Large intestine (tissue), 3 donors: ENCODE measurements around the gene UGT1A4. TPM values are rescaled to one million over a fixed set of nuclear protein-coding genes. Genes with fewer than 3 reads are reported as not detected.

ENCODE experiments used
- DNase-seq, 2 donors: peaks; one replicate each; pipeline versions ENCODE4 v3.0.0 to v3.0.0-alpha.2; 2013
- H3K27ac ChIP-seq: one replicate; pipeline ENCODE4 v1.5.1; 2013; ENCODE audit warnings: low read length
- H3K27me3 ChIP-seq: 2 replicates; pipeline ENCODE4 v1.6.1; 2013; ENCODE audit warnings: low read length; ENCODE audit not compliant: control insufficient read depth, insufficient read depth
- H3K36me3 ChIP-seq: 2 replicates; pipeline ENCODE4 v1.6.1; 2013; ENCODE audit warnings: low read length; ENCODE audit not compliant: control insufficient read depth, insufficient read depth
- H3K4me1 ChIP-seq: one replicate; pipeline ENCODE4 v1.6.1; 2013; ENCODE audit warnings: low read length; ENCODE audit not compliant: control insufficient read depth, insufficient read depth
- H3K4me3 ChIP-seq: one replicate; pipeline ENCODE4 v1.5.1; 2013; ENCODE audit warnings: low read length
- H3K9me3 ChIP-seq: one replicate; pipeline ENCODE4 v1.6.1; 2013; ENCODE audit warnings: mild to moderate bottlenecking, low read depth, low read length, moderate library complexity; ENCODE audit not compliant: control insufficient read depth
- WGBS: methylation state at CpG from one replicate; pipeline ENCODE4 v1.1.5; 2013; ENCODE audit warnings: low lambda C conversion rate; ENCODE audit not compliant: insufficient coverage; 5-methylcytosine and 5-hydroxymethylcytosine counted together
- polyA plus RNA-seq: library from polyadenylated mRNA; unstranded; fragments of 120-200 nt; gene quantifications from one replicate; pipeline ENCODE4 v1.2.1, GENCODE V29; 2013

UGT1A4 gene
- polyA plus RNA-seq, 1 donor: 0.04 TPM

- H3K36me3 ChIP-seq: no peaks in the 10 kb centered on the region
- H3K27me3 ChIP-seq: no peaks in the 10 kb centered on the region
- H3K4me3 ChIP-seq: no peak overlapping the region
- DNase-seq: no peak
- H3K9me3 ChIP-seq: no peaks in the 10 kb centered on the region
- no CpG with 5 or more reads among the region's 5 CpGs for WGBS
- H3K27ac ChIP-seq: no peak overlapping the region
- H3K4me1 ChIP-seq: no peaks in the 10 kb centered on the region
Measured at GRCh38 chr2:233799716-233800115, 81.2 kb downstream of the UGT1A4 start.

DNA sequence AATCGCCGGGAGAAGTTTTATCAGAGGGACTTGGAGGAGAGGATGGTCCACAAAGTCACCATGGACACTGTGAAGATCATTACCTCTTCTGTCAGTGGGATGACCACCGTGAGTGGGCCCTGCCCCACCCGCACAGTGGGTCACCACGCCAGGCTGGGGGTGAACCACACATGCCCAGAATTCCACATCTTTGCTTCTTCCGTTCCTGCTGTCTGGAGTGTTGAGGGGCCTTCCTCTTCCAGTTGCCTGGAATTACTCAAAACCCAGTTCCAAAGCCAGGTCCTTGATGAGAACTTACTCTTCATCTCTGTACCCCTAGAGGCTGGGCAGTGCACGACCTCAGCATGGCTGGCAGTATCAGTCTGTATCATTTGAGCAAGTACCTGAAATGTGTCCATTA, 81.7 kb downstream of the UGT1A4 start:
- Histone ChIP-seq H3K27me3 (no peaks in the 10 kb centered on the region), H3K4me3 (no peak overlapping the region), H3K27ac (no peak overlapping the region), H3K36me3 (no peaks in the 10 kb centered on the region), H3K4me1 (no peaks in the 10 kb centered on the region), H3K9me3 (no peaks in the 10 kb centered on the region)
- no peak for DNase-seq
- 100% methylated on average over 1 of the region's 7 CpGs for WGBS

- Histone ChIP-seq H3K36me3 (no peaks in the 10 kb centered on the region), H3K27me3 (no peaks in the 10 kb centered on the region), H3K27ac (no peak overlapping the region), H3K9me3 (no peaks in the 10 kb centered on the region), H3K4me1 (no peaks in the 10 kb centered on the region), H3K4me3 (no peak overlapping the region)
- 90% methylated on average over 2 of the region's 9 CpGs for WGBS
- no peak for DNase-seq
Measured at GRCh38 chr2:233801357-233802131, 83.0 kb downstream of the UGT1A4 start.

DNA sequence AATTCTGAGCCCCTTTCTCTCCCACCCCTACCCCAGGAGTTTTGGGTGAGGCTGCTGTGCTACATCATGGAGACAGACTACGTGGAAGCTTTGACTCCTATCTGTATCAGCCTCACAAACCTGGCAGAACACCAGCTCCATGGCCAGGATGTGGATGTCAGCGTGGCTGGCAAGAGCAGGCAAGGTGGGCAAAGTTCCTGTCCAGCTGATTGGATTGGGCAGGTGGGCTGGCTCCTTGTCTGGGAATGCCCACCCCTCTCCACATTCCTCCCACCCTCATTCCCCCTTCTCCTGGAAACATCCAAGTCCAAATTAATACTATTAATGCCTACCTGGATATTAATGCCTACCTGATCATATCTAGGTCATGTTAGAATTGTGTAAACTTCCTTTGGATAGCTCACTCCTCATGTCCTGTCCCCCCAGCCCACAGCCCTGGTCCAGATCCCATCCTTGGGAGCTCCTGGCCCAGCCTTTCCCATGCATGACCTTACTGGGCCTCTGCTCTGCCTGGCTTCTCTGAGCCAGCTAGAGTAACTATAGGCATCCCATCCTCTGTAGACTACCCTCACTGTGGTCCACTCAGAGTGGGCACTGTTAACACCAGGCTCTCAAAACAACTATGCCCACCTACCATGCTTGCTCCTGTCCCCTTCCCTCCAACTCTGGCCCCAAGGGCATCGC, 83.7 kb downstream of the UGT1A4 start:
- DNase-seq: no peak
- H3K4me1 ChIP-seq: no peaks in the 10 kb centered on the region
- no peaks in the 10 kb centered on the region for H3K9me3 ChIP-seq
- no peaks in the 10 kb centered on the region for H3K36me3 ChIP-seq
- no peak overlapping the region for H3K27ac ChIP-seq
- no peak overlapping the region for H3K4me3 ChIP-seq
- H3K27me3 ChIP-seq: no peaks in the 10 kb centered on the region
- no CpG with 5 or more reads among the region's 3 CpGs for WGBS

- no peaks in the 10 kb centered on the region for H3K9me3 ChIP-seq
- H3K36me3 ChIP-seq: no peaks in the 10 kb centered on the region
- DNase-seq: no peak
- H3K4me3 ChIP-seq: no peak overlapping the region
- H3K27me3 ChIP-seq: no peaks in the 10 kb centered on the region
- H3K27ac ChIP-seq: no peak overlapping the region
- WGBS: no CpG with 5 or more reads among the region's 2 CpGs
- H3K4me1 ChIP-seq: no peaks in the 10 kb centered on the region
Measured at GRCh38 chr2:233803292-233803911, 84.9 kb downstream of the UGT1A4 start.

- Histone ChIP-seq H3K27me3 (no peaks in the 10 kb centered on the region), H3K4me1 (no peaks in the 10 kb centered on the region), H3K4me3 (no peak overlapping the region), H3K9me3 (no peaks in the 10 kb centered on the region), H3K27ac (no peak overlapping the region), H3K36me3 (no peaks in the 10 kb centered on the region)
- no CpG with 5 or more reads among the region's 8 CpGs for WGBS
- DNase-seq: no peak
Measured at GRCh38 chr2:233803994-233804393, 85.5 kb downstream of the UGT1A4 start.

DNA sequence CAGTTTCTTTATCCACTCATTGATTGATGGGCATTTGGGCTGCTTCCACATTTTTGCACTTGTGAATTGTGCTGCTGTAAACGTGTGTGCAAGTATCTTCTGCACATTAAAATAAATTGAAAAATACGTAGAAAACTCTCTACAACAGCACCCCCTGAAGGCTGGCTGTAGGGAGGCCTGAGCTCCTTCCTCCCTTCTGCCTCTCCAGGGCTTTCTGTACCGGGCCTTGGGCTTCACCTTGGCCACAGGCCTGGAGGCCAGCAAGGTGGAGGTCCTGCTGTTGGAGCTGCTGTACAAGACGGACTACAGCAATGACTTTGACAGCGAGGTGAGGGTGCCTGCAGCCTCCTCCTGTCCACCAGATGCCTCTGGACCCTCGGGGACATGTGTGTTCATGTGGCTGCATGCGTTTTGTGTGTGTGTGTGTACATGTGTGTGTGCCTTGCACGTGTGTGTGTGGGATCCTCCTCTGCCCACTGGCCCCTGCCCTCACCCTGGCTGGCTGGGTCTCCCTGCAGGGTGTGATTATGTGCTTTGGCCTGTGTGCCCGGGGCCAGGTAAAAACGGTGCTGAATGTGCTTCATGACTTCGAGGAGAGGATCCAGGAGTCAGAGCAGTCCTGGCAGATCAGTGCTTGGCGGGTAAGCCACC, 88.8 kb downstream of the UGT1A4 start:
- Histone ChIP-seq H3K27ac (no peak overlapping the region), H3K4me1 (no peaks in the 10 kb centered on the region), H3K27me3 (no peaks in the 10 kb centered on the region), H3K4me3 (no peak overlapping the region), H3K9me3 (no peaks in the 10 kb centered on the region), H3K36me3 (no peaks in the 10 kb centered on the region)
- DNase-seq: no peak
- WGBS: 100% methylated on average over 1 of the region's 12 CpGs

DNA sequence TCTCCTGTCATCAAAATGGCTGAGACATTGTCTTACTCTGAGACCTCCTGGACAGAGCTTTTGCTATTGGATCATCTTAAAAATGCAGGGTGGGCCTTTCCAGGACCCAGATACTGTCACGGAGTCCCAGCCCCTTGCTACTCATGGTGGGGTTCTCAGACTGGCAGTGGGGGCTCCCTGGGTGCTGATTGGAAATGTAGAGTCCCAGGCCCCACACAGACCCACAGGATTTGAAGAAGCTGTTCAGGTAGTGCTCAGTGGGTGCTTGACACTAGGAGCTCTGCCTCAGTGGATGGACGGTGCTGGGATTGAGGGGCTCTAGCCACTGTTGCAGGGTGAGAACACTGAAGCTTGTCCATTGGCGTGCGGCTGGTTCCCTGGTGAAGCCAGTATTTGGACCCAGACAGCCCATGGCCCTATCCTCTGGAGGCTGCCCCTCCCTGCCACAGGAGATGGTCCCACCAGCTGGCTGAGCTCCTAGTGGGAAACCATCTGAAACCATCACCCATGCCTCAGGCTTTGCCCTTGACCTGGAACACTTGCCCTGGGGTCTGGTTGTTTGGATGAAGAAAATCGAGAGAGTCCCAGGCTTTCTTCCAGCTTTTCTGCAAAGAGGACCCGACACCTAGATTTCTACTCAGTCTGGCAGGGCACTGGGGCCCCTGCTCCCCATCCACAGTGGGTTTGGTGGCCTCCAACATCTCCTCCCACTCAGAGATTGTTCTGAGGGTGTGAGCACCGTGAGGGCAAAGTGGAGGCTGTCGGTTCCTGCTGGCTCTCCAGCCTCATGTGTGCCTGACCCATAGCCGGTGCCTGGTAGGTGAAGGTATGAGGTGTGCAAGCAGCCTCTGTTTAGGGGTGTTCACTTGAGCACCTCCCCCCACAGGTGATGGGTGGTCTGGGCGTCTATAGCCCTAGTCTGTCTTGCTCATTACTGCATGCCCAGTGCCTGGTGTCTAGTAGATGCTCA, 89.7 kb downstream of the UGT1A4 start:
- H3K27me3 ChIP-seq: no peaks in the 10 kb centered on the region
- WGBS: no CpG with 5 or more reads among the region's 10 CpGs
- H3K4me3 ChIP-seq: no peak overlapping the region
- no peak overlapping the region for H3K27ac ChIP-seq
- H3K36me3 ChIP-seq: no peaks in the 10 kb centered on the region
- DNase-seq: no peak
- no peaks in the 10 kb centered on the region for H3K4me1 ChIP-seq
- no peaks in the 10 kb centered on the region for H3K9me3 ChIP-seq

DNA sequence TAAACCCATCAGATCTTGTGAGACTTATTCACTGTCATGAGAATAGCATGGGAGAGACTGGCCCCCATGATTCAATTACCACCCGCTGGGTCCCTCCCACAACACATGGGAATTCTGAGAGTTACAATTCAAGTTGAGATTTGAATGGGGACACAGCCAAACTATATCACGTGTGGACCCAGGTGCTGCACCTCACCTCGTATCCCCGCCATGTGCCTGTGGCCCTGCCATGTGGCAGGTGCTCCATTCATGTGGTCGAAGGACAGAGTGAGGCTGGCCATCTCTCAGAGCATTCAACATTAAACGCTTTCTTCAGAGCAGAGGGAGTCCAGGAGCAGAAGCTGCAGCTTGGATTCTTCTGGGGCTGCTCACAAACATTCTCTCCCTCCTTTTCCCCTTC, 91.8 kb downstream of the UGT1A4 start:
- no peaks in the 10 kb centered on the region for H3K36me3 ChIP-seq
- DNase-seq: no peak
- no peak overlapping the region for H3K27ac ChIP-seq
- no peaks in the 10 kb centered on the region for H3K4me1 ChIP-seq
- H3K27me3 ChIP-seq: no peaks in the 10 kb centered on the region
- H3K9me3 ChIP-seq: no peaks in the 10 kb centered on the region
- WGBS: no CpG with 5 or more reads among the region's 6 CpGs
- H3K4me3 ChIP-seq: no peak overlapping the region
